IMR-90 (cell line): ENCODE data around the gene CYP19A1. TPM values are rescaled to one million over a fixed set of nuclear protein-coding genes. Genes with fewer than 3 reads are reported as not detected.

Experiments
- ATAC-seq: fragments of 200-7000 bp; cut with Tn5 transposase; 2 replicates; pipeline ENCODE4 v1.9.1; 2020; ENCODE audit warnings: low read depth, mild to moderate bottlenecking, moderate library complexity
- BruUV-seq: library from RNA; stranded (reverse); fragments of 400-500 nt; replicated peaks from 2 replicates; lab custom pipeline; 2021; lab: Mats Ljungman, UMichigan
- CTCF ChIA-PET: fragments of 300-600 bp; formaldehyde crosslinking; extraction: SDS; loops from one replicate; lab custom pipeline; 2021; ENCODE audit warnings: antibody characterized with exemption; lab: Yijun Ruan, JAX
- POLR2A ChIA-PET: fragments of 300-600 bp; sonication (Branson Sonifier 250); formaldehyde crosslinking; loops from one replicate; lab custom pipeline; 2022; ENCODE audit warnings: antibody characterized with exemption; ENCODE audit not compliant: unreplicated experiment; lab: Charles Lee
- DNase-seq: peaks from one replicate; pipeline ENCODE4 v3.0.0; 2013
- H2AFZ ChIP-seq: replicated peaks from 2 replicates; pipeline ENCODE3; 2013; ENCODE audit warnings: low read length, mild to moderate bottlenecking; ENCODE audit not compliant: poor library complexity
- H2AK5ac ChIP-seq: 2 replicates; pipeline ENCODE4 v1.6.1; 2013; ENCODE audit warnings: low read depth, low read length, inconsistent platforms
- H2AK9ac ChIP-seq: replicated peaks from 2 replicates; pipeline ENCODE3; 2013; ENCODE audit warnings: mild to moderate bottlenecking, low read depth, low read length, moderate library complexity; ENCODE audit not compliant: poor library complexity
- H2BK120ac ChIP-seq: 2 replicates; pipeline ENCODE4 v1.6.1; 2013; ENCODE audit warnings: low read depth, low read length, inconsistent platforms
- H2BK15ac ChIP-seq: 3 replicates; pipeline ENCODE4 v1.6.1; 2013; ENCODE audit warnings: low read depth, low read length, inconsistent platforms
- H2BK20ac ChIP-seq: 2 replicates; pipeline ENCODE4 v1.6.1; 2013; ENCODE audit warnings: low read depth, mild to moderate bottlenecking, inconsistent platforms, low read length, moderate library complexity
- H2BK5ac ChIP-seq: 2 replicates; pipeline ENCODE4 v1.6.1; 2013; ENCODE audit warnings: mild to moderate bottlenecking, low read depth, low read length, inconsistent platforms; ENCODE audit not compliant: poor library complexity, severe bottlenecking
- H3K14ac ChIP-seq: replicated peaks from 2 replicates; pipeline ENCODE4 v1.6.1; 2013; ENCODE audit warnings: low read depth, low read length, inconsistent platforms
- H3K18ac ChIP-seq: 2 replicates; pipeline ENCODE4 v1.6.1; 2013; ENCODE audit warnings: low read depth, low read length, control low read depth
- H3K23ac ChIP-seq: 2 replicates; pipeline ENCODE4 v1.6.1; 2013; ENCODE audit warnings: low read depth, low read length, inconsistent platforms
- H3K27ac ChIP-seq: 2 replicates; pipeline ENCODE4 v1.5.1; 2013; ENCODE audit warnings: mild to moderate bottlenecking, control low read depth, low read length; ENCODE audit not compliant: insufficient read depth
- H3K27me3 ChIP-seq: 2 replicates; pipeline ENCODE4 v1.6.1; 2013; ENCODE audit warnings: low read length; ENCODE audit not compliant: control insufficient read depth, insufficient read depth
- H3K36me3 ChIP-seq: 2 replicates; pipeline ENCODE4 v1.6.1; 2013; ENCODE audit warnings: low read length, mixed read lengths; ENCODE audit not compliant: control insufficient read depth, insufficient read depth
- H3K4ac ChIP-seq: 2 replicates; pipeline ENCODE4 v1.6.1; 2013; ENCODE audit warnings: low read depth, low read length, inconsistent platforms
- H3K4me1 ChIP-seq: 2 replicates; pipeline ENCODE4 v1.6.1; 2013; ENCODE audit warnings: low read length, mixed read lengths; ENCODE audit not compliant: control insufficient read depth, insufficient read depth
- H3K4me2 ChIP-seq: 2 replicates; pipeline ENCODE4 v1.6.1; 2013; ENCODE audit warnings: low read depth, mild to moderate bottlenecking, control low read depth, low read length, moderate library complexity
- H3K4me3 ChIP-seq: 2 replicates; pipeline ENCODE4 v1.5.1; 2013; ENCODE audit warnings: low read depth, mild to moderate bottlenecking, control low read depth, low read length, moderate library complexity; ENCODE audit not compliant: insufficient read depth
- H3K56ac ChIP-seq: 2 replicates; pipeline ENCODE4 v1.6.1; 2013; ENCODE audit warnings: low read length, inconsistent platforms; ENCODE audit not compliant: insufficient read depth; ENCODE audit errors: extremely low read depth
- H3K79me1 ChIP-seq, 2 experiments: 2 replicates each; pipeline ENCODE4 v1.6.1; 2013; ENCODE audit warnings: low read length in 2 of 2, inconsistent platforms in 1 of 2, low read depth in 1 of 2
- H3K9ac ChIP-seq: 2 replicates; pipeline ENCODE4 v1.6.1; 2013; ENCODE audit warnings: low read depth, low read length, control low read depth
- H3K9me1 ChIP-seq: 2 replicates; pipeline ENCODE4 v1.6.1; 2013; ENCODE audit warnings: low read length, inconsistent platforms; ENCODE audit not compliant: insufficient read depth
- H3K9me3 ChIP-seq: 2 replicates; pipeline ENCODE4 v1.6.1; 2013; ENCODE audit warnings: low read length; ENCODE audit not compliant: control insufficient read depth, insufficient read depth
- H4K20me1 ChIP-seq: 2 replicates; pipeline ENCODE4 v1.6.1; 2013; ENCODE audit warnings: low read length, inconsistent platforms; ENCODE audit not compliant: insufficient read depth
- H4K5ac ChIP-seq: 2 replicates; pipeline ENCODE4 v1.6.1; 2013; ENCODE audit warnings: mild to moderate bottlenecking, low read depth, low read length, control low read depth
- H4K8ac ChIP-seq, 2 experiments: 2 replicates each; pipeline ENCODE4 v1.6.1; 2013; ENCODE audit warnings: low read depth in 2 of 2, low read length in 2 of 2, control low read depth in 1 of 2, inconsistent platforms in 1 of 2
- H4K91ac ChIP-seq: 2 replicates; pipeline ENCODE4 v1.6.1; 2013; ENCODE audit warnings: low read depth, low read length, inconsistent platforms; ENCODE audit not compliant: insufficient read depth
- BHLHE40 ChIP-seq: fragments of 150-350 bp; IDR thresholded peaks from 2 replicates; pipeline ENCODE4 v1.6.1; 2016; ENCODE audit warnings: mild to moderate bottlenecking, low read depth, low read length
- CEBPB ChIP-seq: IDR thresholded peaks from 2 replicates; pipeline ENCODE4 v1.6.1; 2012; ENCODE audit warnings: low read depth, low read length, improper control_type of control experiment
- CHD1 ChIP-seq: IDR thresholded peaks from 2 replicates; pipeline ENCODE4 v1.6.1; 2012; ENCODE audit warnings: low read depth, low read length, improper control_type of control experiment
- CTCF ChIP-seq: conservative IDR thresholded peaks from 2 replicates; pipeline ENCODE4 v1.5.1; 2012; ENCODE audit warnings: mild to moderate bottlenecking, low read depth, low read length, improper control_type of control experiment
- ELK1 ChIP-seq: fragments of 150-350 bp; IDR thresholded peaks from 2 replicates; pipeline ENCODE4 v1.6.1; 2016; ENCODE audit warnings: low read depth, mild to moderate bottlenecking, low read length, moderate library complexity, borderline replicate concordance
- FOS ChIP-seq: fragments of 150-350 bp; IDR thresholded peaks from 2 replicates; pipeline ENCODE4 v1.6.1; 2016; ENCODE audit warnings: low read depth, low read length
- MAFK ChIP-seq: IDR thresholded peaks from 2 replicates; pipeline ENCODE4 v1.6.1; 2012; ENCODE audit warnings: low read depth, low read length, improper control_type of control experiment
- MXI1 ChIP-seq: IDR thresholded peaks from 2 replicates; pipeline ENCODE4 v1.6.1; 2012; ENCODE audit warnings: low read depth, mild to moderate bottlenecking, low read length, moderate library complexity, borderline replicate concordance
- NFE2L2 ChIP-seq: fragments of 150-350 bp; IDR thresholded peaks from 2 replicates; pipeline ENCODE4 v1.6.1; 2016; ENCODE audit warnings: low read depth, mild to moderate bottlenecking, low read length
- POLR2A ChIP-seq: IDR thresholded peaks from 2 replicates; pipeline ENCODE4 v1.6.1; 2012; ENCODE audit warnings: mild to moderate bottlenecking, low read depth, low read length
- RAD21 ChIP-seq: IDR thresholded peaks from 2 replicates; pipeline ENCODE4 v1.6.1; 2012; ENCODE audit warnings: low read length, improper control_type of control experiment
- RCOR1 ChIP-seq: IDR thresholded peaks from 2 replicates; pipeline ENCODE4 v1.6.1; 2012; ENCODE audit warnings: mild to moderate bottlenecking, low read length, improper control_type of control experiment; ENCODE audit not compliant: insufficient replicate concordance
- RFX5 ChIP-seq: IDR thresholded peaks from 2 replicates; pipeline ENCODE4 v1.8.0; 2012; ENCODE audit warnings: low read depth, mild to moderate bottlenecking, low read length, moderate library complexity
- SMC3 ChIP-seq: fragments of 150-350 bp; IDR thresholded peaks from 2 replicates; pipeline ENCODE4 v1.6.1; 2016; ENCODE audit warnings: low read depth, mild to moderate bottlenecking, antibody characterized with exemption, low read length, moderate library complexity
- USF2 ChIP-seq: fragments of 150-350 bp; IDR thresholded peaks from 2 replicates; pipeline ENCODE4 v1.6.1; 2017; ENCODE audit warnings: mild to moderate bottlenecking, antibody characterized with exemption, low read length, low read depth
- WGBS, 2 experiments: methylation state at CpG; one replicate each; pipeline versions ENCODE4 v1.1.5 to v1.1.7; 2013; ENCODE audit warnings: missing lambda C conversion rate in 2 of 2; ENCODE audit not compliant: insufficient read length in 1 of 2; ENCODE audit errors: extremely low coverage in 2 of 2; 5-methylcytosine and 5-hydroxymethylcytosine counted together
- dilution Hi-C: fragments of 300-500 bp; cut with HindIII; formaldehyde crosslinking; loops from one replicate; pipeline ENCODE4 v1.14.3; 2018; ENCODE audit warnings: low sequenced_read_pairs; ENCODE audit not compliant: unreplicated experiment
- in situ Hi-C: fragments of 300-500 bp; cut with MboI; formaldehyde crosslinking; loops from 3 replicates; pipeline ENCODE4 v1.14.3; 2019; ENCODE audit warnings: low sequenced_read_pairs, inconsistent platforms, mixed read lengths
- intact Hi-C: fragments of 100-400 bp; cut with micrococcal nuclease; formaldehyde crosslinking; loops from 2 replicates; pipeline ENCODE4 v1.10.0; 2022
- polyA plus RNA-seq, 3 experiments: library from polyadenylated mRNA; depleted of rRNA; stranded (reverse); fragments of >200 nt; gene quantifications; 2 replicates each; pipeline ENCODE4 v1.2.3, GENCODE V29; 2012; ENCODE audit warnings: low replicate concordance in 1 of 3
- total RNA-seq: library from RNA; depleted of rRNA; stranded (reverse); fragments of >200 nt; gene quantifications from 2 replicates; pipeline ENCODE4 v1.2.3, GENCODE V29; 2012

Gene CYP19A1
- total and polyA plus RNA-seq, 2 of the 4 experiments (the other 2 are of a cell fraction): not detected

DNA sequence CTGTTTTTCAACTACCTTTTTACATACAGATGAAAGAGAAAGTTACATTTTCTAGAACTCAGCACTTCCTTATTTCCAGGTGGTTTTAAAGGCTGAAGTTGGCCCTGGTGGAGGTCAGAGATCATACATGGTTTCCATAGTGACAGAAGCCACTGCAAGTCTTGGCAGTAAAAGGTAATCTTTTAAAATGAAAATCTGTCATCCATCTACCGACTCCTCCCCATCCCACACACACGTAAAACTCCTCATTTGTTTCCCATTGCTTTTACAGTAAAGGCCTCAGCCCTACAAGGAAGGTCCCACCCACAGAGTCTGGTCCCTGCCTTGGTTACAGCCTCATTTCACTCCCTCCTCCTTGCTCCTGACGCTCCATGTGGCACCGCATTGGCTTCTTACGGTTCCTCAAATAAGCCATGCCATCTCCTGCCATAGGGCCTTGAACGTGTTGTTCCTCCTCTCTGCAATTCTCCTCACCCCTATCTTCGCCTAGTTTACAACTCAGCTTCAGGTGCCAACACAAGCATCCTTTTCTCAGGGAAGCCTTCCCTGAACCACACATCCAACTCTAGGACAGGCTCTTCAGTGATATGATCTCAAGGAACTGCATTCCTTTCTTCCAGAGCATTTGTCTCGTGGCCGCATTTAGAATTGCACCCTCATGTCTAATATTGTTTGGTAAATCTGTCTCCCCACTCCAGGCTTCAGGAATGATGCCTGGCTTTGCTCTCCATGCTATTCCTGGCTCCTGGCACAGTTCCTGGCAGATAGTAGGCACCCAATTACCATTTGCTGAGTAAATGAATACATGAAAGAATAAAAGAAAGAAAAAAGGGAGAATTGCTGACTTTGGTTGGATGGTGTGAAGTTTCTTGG is 2.6 kb downstream of the CYP19A1 start:
- Histone ChIP-seq H3K4me2 (no peak overlapping the region), H3K27ac (no peak overlapping the region), H2BK120ac (no peak overlapping the region), H3K36me3 (no peaks in the 10 kb centered on the region), H3K79me1 (no peaks in the 10 kb centered on the region), H3K4me1 (no peaks in the 10 kb centered on the region; the same call in 1 of the 2 replicates), H2BK15ac (no peak overlapping the region), H3K9me1 (no peaks in the 10 kb centered on the region), H2BK5ac (no peak overlapping the region), H3K18ac (no peak overlapping the region), H4K20me1 (no peaks in the 10 kb centered on the region), H3K27me3 (peaks cover 37% of the 10 kb centered on the region), H4K5ac (no peak overlapping the region), H3K56ac (no peak overlapping the region), H3K4me3 (no peak overlapping the region), H3K9ac (no peak overlapping the region), H3K23ac (no peak overlapping the region), H3K9me3 (no peaks in the 10 kb centered on the region), H2AFZ (no peak overlapping the region), H3K14ac (no peak overlapping the region), H4K8ac (no peak overlapping the region), H4K91ac (no peak overlapping the region), H3K4ac (no peak overlapping the region), H2BK20ac (no peak overlapping the region), H2AK9ac (no peak overlapping the region), H2AK5ac (no peak overlapping the region)
- no TSS peak for BruUV-seq
- intact Hi-C loops: no loop called here
- dilution Hi-C loops: no loop called here
- ChIA-PET CTCF (no interaction called here), POLR2A (no interaction called here)
- in situ Hi-C loops: no loop called here
- no peak for ATAC-seq
- no peak for DNase-seq
- WGBS, 2 experiments: 80% methylated on average over 3 of the region's 9 CpGs; no CpG with 5 or more reads in 1 of the 2 experiments
- TF ChIP-seq NFE2L2 (no peak), RFX5 (no peak), ELK1 (no peak), POLR2A (no peak), MAFK (no peak), RCOR1 (no peak), FOS (no peak), USF2 (no peak), MXI1 (no peak), BHLHE40 (no peak), CHD1 (no peak), CEBPB (no peak), CTCF (no peak), RAD21 (no peak), SMC3 (no peak)
